ENCODE measurements around the gene ELP5. TPM values are rescaled to one million over a fixed set of nuclear protein-coding genes. Genes with fewer than 3 reads are reported as not detected.

The ELP5 gene
- total RNA-seq, 1 donor, result 35.6 TPM

GRCh38 chr17:7281953-7282751 is 30.1 kb downstream of the ELP5 start:
- DNase-seq (ENCODE audit: low read depth), result no peak
- TF ChIP-seq CTCF (IDR thresholded peaks at IDR 0.05; ENCODE audit: insufficient read depth, low read length), result no peak
- peak overlapping the region; percentile 54 for H3K4me3 ChIP-seq (ENCODE audit: low read depth, low read length)

DNA sequence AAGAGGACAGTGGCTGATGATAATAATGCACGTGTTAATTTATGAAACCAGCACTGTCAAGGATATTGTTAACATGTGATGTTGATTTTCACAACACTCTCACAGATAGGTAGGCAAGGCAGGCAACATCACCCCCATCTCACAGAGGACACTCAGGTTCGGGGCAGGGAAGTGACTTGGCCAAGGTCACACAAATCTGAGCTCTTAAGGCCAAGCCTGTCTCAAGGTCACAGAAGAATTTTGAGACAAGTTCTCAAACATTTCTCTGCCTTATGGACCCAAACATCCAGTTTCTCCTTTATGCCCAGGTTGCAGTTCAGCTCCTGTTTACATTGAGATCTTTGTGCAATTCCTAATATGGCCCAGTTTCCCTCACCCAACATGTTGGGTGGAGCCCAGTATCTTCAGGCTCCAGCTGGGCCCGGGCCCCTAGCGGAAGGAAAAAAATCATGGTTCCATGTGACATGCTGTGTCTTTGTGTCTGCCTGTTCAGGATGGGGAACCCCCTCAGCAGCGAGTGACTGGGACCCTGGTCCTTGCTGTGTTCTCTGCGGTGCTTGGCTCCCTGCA is 30.8 kb downstream of the ELP5 start:
- no peak for DNase-seq (ENCODE audit: low read depth)
- H3K4me3 ChIP-seq (ENCODE audit: low read depth, low read length), result no peak overlapping the region
- TF ChIP-seq CTCF (IDR thresholded peaks at IDR 0.05; ENCODE audit: insufficient read depth, low read length), result no peak

DNA sequence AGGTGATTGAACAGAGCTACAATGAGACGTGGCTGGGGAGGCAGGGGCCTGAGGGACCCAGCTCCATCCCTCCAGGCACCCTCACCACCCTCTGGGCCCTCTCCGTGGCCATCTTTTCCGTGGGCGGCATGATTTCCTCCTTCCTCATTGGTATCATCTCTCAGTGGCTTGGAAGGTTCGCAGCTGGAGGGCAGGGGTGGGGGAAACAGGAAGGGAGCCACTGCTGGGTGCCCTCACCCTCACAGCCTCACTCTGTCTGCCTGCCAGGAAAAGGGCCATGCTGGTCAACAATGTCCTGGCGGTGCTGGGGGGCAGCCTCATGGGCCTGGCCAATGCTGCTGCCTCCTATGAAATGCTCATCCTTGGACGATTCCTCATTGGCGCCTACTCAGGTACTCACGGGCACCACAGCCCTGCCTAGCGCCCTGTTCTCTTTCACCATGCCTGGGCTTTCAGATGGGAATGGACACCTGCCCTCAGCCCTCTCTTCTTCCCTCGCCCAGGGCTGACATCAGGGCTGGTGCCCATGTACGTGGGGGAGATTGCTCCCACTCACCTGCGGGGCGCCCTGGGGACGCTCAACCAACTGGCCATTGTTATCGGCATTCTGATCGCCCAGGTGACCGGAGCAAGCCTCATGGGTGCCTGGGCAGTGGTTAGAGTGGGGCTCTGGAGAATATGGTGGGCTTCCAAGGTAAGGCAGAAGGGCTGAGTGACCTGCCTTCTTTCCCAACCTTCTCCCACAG is 31.6 kb downstream of the ELP5 start:
- no peak for DNase-seq (ENCODE audit: low read depth)
- TF ChIP-seq CTCF (IDR thresholded peaks at IDR 0.05; ENCODE audit: insufficient read depth, low read length), result no peak
- H3K4me3 ChIP-seq (ENCODE audit: low read depth, low read length), result no peak overlapping the region

DNA sequence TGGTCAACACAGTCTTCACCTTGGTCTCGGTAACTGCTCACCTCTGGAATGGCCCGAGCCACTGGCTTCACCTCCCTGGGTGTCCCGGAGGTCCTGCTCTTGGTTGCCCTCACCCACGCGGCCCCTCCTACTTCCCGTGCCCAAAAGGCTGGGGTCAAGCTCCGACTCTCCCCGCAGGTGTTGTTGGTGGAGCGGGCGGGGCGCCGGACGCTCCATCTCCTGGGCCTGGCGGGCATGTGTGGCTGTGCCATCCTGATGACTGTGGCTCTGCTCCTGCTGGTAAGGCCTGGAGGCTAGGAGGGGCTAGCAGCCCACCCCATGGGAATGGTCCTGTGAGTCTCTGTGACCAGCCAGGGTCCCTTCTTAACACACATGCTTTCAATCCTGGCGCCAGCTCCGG is 32.9 kb downstream of the ELP5 start:
- no peak for DNase-seq (ENCODE audit: low read depth)
- H3K4me3 ChIP-seq (ENCODE audit: low read depth, low read length), result no peak overlapping the region
- TF ChIP-seq CTCF (IDR thresholded peaks at IDR 0.05; ENCODE audit: insufficient read depth, low read length), result no peak

DNA sequence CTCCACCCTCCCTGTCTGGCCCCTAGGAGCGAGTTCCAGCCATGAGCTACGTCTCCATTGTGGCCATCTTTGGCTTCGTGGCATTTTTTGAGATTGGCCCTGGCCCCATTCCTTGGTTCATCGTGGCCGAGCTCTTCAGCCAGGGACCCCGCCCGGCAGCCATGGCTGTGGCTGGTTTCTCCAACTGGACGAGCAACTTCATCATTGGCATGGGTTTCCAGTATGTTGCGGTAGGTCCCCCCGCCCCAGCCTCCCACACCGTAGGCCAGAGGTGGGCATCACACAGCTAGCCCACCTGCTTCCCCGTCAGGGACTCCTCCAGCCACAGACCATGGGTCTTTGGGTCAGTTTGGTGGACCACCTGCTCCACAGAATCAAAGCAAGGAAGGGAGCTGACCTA is 33.7 kb downstream of the ELP5 start:
- no peak for DNase-seq (ENCODE audit: low read depth)
- TF ChIP-seq CTCF (IDR thresholded peaks at IDR 0.05; ENCODE audit: insufficient read depth, low read length), result no peak
- no peak overlapping the region for H3K4me3 ChIP-seq (ENCODE audit: low read depth, low read length)

- DNase-seq (ENCODE audit: low read depth), result no peak
- no peak overlapping the region for H3K4me3 ChIP-seq (ENCODE audit: low read depth, low read length)
- no peak for TF ChIP-seq CTCF (IDR thresholded peaks at IDR 0.05; ENCODE audit: insufficient read depth, low read length)
Observed at GRCh38 chr17:7289256-7290032, 37.4 kb downstream of the ELP5 start.

Data from fibroblast of the aortic adventitia (primary cell).